Testis (tissue), 2 donors: ENCODE data around the gene DCAF10.

ENCODE experiments used
- POLR2A ChIP-seq: fragments of 450-650 bp; IDR thresholded peaks from one replicate; pipeline ENCODE4 v1.6.1; 2017; ENCODE audit warnings: antibody characterized with exemption, mild to moderate bottlenecking, moderate library complexity
- TF ChIP-seq, protein P1 (sequence below), 3 experiments: fragments of 450-650 bp in 2 of 3; fragments of 200-600 bp in 1 of 3; sonication (generic) in 1 of 3; IDR thresholded peaks; one replicate each; pipeline ENCODE4 v1.5.1; 2016 to 2019; ENCODE audit warnings: antibody characterized with exemption in 3 of 3, mild to moderate bottlenecking in 2 of 3, moderate library complexity in 1 of 3

DNA sequence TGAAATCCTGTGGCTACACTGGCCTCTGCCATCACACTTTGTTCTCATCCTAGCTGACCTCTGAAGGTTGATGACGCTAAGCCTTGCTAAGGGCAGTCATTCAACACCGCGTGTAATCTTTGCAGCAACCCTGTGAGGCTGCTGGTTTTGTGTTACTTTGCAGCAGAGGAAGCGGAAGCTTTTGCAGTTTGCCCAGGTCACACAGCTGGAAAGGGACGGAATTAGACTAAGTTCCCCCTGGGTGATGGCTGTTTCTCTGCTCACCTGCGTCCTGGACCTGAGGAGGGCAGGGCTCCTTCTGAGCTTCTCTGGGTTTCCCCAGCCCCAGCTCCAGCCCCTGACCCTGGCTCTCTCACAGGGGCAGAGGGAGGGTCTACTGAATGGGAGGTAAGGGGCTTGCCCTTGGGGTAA, 110.7 kb downstream of the DCAF10 start:
- TF ChIP-seq, protein P1, sequence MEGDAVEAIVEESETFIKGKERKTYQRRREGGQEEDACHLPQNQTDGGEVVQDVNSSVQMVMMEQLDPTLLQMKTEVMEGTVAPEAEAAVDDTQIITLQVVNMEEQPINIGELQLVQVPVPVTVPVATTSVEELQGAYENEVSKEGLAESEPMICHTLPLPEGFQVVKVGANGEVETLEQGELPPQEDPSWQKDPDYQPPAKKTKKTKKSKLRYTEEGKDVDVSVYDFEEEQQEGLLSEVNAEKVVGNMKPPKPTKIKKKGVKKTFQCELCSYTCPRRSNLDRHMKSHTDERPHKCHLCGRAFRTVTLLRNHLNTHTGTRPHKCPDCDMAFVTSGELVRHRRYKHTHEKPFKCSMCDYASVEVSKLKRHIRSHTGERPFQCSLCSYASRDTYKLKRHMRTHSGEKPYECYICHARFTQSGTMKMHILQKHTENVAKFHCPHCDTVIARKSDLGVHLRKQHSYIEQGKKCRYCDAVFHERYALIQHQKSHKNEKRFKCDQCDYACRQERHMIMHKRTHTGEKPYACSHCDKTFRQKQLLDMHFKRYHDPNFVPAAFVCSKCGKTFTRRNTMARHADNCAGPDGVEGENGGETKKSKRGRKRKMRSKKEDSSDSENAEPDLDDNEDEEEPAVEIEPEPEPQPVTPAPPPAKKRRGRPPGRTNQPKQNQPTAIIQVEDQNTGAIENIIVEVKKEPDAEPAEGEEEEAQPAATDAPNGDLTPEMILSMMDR (IDR thresholded peaks at IDR 0.05) = no peak
- TF ChIP-seq POLR2A = no peak
